ENCODE data around the gene UBAC2. TPM values are rescaled to one million over a fixed set of nuclear protein-coding genes. Genes with fewer than 3 reads are reported as not detected.
"Not testable (repeated sequence)": the region's sequence is repeated elsewhere in the genome, so short reads cannot be mapped to it uniquely, and the experiment has no call there.

UBAC2 gene
- total RNA-seq, 1 donor from 2014 or later = 82.3 TPM

DNA sequence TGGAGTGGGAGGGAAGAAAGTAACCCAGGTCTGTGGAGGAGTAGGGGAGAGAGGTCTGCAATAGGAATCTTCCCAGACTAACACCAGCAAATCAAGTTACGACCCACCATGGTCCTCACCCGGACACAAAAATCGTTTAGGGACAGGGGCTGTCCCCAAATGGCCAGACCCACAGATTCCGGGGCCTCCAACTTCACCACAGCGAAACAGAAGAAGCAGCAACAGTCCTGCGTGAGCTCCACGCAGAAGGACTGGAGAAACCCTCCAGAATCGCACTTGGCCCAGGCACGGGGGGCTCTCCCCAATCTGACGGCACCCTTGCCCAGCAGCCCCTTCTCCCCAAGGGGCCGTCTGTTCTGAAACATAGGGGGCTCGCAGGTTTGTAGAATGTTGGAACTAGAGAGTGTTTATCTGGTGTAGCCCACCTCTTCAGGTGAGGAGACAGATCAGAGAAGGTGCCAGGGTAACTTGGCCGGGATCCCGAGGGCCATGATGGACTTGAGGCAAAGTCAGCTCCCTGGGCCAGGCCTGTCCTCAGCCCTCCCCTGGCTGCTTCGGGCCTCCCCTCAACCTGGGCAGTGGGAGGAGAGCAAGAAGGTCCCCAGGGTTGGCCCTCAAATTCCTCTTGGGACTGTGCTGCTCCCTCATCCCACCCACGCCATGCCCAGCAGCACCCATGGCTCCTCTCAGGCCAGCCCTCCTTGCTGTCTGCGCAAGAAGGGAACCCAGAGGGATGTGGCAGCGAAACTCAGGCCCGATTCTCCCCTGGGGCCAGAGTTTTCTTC lies 189.1 kb downstream of the UBAC2 start:
- DNase-seq (ENCODE audit: low read depth) = no peak

DNA sequence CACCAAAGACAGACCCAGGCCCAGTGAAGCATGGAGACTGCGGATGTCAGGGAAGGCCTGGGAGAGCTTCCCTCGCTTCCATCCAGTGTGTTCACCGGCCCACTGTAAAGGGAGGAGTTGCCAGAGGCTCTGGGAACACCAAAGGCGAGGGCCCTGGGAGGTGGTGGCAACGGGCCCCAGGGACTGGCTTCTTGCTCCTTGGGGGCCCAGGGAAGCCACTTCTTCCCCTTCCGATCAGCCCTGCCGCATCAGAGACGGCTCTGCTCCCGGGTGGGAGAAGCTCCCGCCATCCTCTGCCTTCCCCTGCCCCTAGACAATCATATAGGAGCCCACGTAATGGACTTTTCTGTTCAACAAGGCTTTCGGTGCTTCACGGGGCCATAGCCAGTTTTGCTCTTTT lies 189.9 kb downstream of the UBAC2 start:
- no peak for DNase-seq (ENCODE audit: low read depth)

GRCh38 chr13:99391781-99392469 lies 191.3 kb downstream of the UBAC2 start:
- no peak for DNase-seq (ENCODE audit: low read depth)

DNA sequence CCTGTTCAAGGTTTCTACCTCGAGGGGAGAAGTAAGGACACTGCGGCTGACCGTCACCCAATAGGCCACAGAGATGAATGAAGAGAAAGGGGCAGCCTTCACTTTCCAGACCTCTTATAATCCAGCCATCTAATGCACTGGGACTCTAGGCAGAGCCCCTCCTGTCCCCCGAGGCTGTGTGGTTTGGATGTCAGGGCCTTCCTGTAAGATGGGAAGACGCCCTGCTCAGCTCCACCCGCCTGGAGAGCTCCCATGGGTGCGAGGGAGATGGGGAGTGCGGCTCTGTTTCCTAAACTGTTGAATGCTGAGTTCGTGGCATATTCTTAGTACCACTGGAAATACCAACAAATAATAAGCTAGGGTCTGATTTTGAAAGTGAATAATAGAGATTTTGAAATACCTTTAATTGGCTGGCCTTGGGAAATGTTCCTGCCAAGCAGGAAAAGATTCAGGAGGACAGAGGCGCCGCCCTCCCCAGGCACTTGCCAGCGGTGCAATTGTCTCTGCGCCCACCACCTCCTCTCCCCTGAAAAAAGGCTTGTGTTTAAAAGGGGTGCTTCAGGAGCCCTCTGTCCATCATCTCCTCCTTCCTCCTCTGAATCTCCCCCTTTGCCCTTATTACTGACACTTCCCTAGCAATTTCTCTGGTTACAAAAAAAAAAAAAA lies 191.9 kb downstream of the UBAC2 start:
- DNase-seq (ENCODE audit: low read depth) = no peak

GRCh38 chr13:99393391-99393790 lies 192.7 kb downstream of the UBAC2 start:
- DNase-seq (ENCODE audit: low read depth) = not testable (repeated sequence)

- no peak for DNase-seq (ENCODE audit: low read depth)
Observed at GRCh38 chr13:99393791-99394735, 193.4 kb downstream of the UBAC2 start.

DNA sequence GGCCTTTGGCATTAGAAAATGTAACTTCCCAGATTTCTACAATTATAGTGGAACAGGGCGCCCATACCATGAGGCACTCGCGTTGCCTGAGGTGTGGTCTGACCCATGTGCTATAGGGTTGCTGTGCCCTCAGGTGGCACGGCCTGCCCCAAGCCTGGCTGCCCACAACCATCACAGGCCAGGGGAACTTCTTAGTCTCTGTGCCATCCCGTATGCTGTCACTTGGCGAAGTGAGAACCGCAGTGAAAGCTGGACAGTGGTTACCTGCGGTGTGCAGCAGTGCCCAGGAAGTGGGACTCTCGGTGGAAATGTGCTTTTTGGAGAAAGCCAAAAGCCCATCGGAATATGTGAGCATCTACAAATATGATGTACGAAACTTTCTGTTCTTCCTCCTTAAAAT lies 194.8 kb downstream of the UBAC2 start:
- no peak for DNase-seq (ENCODE audit: low read depth)

DNA sequence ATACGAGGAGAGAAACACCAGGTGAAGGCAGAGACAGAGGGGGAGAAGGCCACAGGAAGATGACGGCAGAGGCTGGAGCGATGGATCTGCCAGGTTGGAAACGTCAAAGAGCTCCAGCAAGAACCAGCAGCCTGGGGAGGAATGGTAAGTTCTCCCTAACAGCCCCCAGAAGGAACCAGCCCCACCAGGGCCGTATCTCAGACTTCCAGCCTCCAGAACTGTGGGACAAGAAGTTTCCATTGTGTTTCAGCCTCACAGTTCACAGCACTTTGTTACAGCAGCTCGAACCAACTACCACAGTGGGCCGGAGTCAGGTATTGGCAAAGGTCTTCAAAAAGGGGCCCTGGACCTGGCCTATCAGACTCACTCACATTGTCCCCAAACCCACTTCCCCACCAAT lies 195.8 kb downstream of the UBAC2 start:
- DNase-seq (ENCODE audit: low read depth) = no peak

DNA sequence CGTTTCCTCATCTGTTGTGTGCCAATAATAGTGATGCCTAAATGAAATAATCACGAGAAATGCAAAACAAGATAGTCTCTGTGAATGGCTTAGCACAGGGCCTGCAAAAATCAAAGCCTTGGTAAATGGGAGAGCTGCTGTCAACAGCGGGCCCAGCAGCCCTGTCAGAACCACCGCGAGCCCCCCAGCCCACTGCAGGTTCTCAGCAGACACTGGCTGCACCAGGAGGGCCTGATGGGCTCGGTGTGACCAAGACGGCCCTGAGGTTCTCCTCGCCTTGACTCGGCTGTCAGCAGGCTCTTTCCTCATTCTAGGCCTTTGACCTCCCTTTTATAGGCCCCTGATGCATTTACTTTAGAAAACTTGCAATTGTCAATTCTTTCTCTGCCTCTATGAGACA lies 197.4 kb downstream of the UBAC2 start:
- DNase-seq (ENCODE audit: low read depth) = no peak

- no peak for DNase-seq (ENCODE audit: low read depth)
Observed at GRCh38 chr13:99398916-99399622, 198.4 kb downstream of the UBAC2 start.

GRCh38 chr13:99399623-99399974 lies 198.9 kb downstream of the UBAC2 start:
- DNase-seq (ENCODE audit: low read depth) = no peak

GRCh38 chr13:99403458-99403971 lies 202.9 kb downstream of the UBAC2 start:
- DNase-seq (ENCODE audit: low read depth) = no peak

- peak; percentile 24 for DNase-seq (ENCODE audit: low read depth)
Observed at GRCh38 chr13:99404005-99404755, 203.5 kb downstream of the UBAC2 start.

- DNase-seq (ENCODE audit: low read depth) = no peak
Observed at GRCh38 chr13:99405966-99406365, 205.3 kb downstream of the UBAC2 start.

DNA sequence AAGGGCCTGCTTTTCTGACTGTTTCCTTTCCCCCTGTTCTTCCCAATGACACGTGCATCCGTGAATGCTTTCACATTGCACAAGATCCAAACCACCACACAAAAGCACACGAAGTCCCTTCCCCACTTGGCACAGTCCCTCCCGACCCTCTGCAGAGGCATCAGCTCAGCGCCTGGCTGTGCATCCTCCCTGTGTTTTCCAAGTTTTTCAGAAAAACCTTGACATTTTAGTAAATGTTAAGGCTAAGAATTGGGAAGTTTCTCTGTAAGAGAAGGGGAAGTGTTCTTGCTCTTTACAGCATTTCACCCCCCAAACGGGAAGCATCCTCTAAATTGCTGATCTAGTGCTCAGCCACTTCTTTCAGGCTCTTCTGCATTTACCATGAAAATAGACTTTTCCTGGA lies 206.1 kb downstream of the UBAC2 start:
- no peak for DNase-seq (ENCODE audit: low read depth)

- no peak for DNase-seq (ENCODE audit: low read depth)
Observed at GRCh38 chr13:99407906-99408702, 207.4 kb downstream of the UBAC2 start.

- no peak for DNase-seq (ENCODE audit: low read depth)
Observed at GRCh38 chr13:99408703-99409000, 208.0 kb downstream of the UBAC2 start.

DNA sequence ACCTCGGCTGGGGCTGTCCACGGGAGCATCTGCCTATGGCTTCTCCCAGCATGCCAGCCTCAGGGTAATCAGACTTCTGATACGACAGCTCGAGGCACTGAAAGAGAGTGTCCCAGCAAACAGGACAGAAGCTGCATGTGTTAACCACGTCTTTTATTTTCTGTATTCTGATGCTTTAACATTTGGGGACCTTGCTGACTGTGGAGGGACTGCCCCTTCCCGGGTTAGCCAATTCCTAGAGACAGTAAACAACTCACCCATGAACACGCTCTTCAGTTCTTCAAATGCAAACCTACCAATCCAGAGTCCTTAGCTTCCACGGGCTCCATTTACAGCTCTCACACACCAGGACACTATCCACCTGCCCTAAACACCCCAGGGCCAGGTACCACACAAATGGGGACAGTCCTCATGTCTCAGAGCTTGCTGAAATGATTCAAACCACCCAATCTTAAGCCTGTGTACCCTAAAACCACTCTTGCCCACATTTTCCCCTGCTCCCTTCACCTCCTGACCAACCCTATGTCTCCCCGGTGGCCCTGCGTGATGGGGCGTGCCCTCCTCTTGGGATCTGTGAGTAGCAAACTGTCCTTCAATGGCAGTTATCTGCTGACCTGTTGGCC lies 208.9 kb downstream of the UBAC2 start:
- not testable (repeated sequence) for DNase-seq (ENCODE audit: low read depth)
